K562 (cell line): ENCODE measurements around the gene CNIH1. TPM values are rescaled to one million over a fixed set of nuclear protein-coding genes. Genes with fewer than 3 reads are reported as not detected.

Source experiments
- BRCA1 ChIP-seq, 2 experiments: fragments of 450-650 bp in 1 of 2; sonication (generic) in 1 of 2; formaldehyde crosslinking in 1 of 2; IDR thresholded peaks; 2 replicates each; pipeline versions ENCODE4 v1.5.0 to v1.6.1; 2017 to 2020; ENCODE audit warnings: mild to moderate bottlenecking in 1 of 2, missing genetic modification reagents in 1 of 2
- CREB1 ChIP-seq, 2 experiments: sonication (generic) in 1 of 2; formaldehyde crosslinking in 1 of 2; IDR thresholded peaks; 2 replicates each; pipeline versions ENCODE4 v1.6.1 to v1.8.0; 2012 to 2022; ENCODE audit warnings: inconsistent platforms in 1 of 2, mild to moderate bottlenecking in 1 of 2, missing genetic modification reagents in 1 of 2, moderate library complexity in 1 of 2
- CXXC5 ChIP-seq: fragments of 250-450 bp; sonication (Bioruptor Pico); IDR thresholded peaks from 2 replicates; pipeline ENCODE4 v1.8.0; 2022; ENCODE audit warnings: inconsistent platforms, mild to moderate bottlenecking, moderate library complexity
- DNMT1 ChIP-seq: fragments of 450-650 bp; IDR thresholded peaks from 2 replicates; pipeline ENCODE4 v1.6.1; 2016; ENCODE audit warnings: antibody characterized with exemption, mild to moderate bottlenecking
- EGR1 ChIP-seq: fragments of 450-650 bp; conservative IDR thresholded peaks from 2 replicates; pipeline ENCODE4 v1.6.1; 2017; ENCODE audit warnings: mild to moderate bottlenecking
- ESRRB ChIP-seq: fragments of 250-450 bp; sonication (Bioruptor Pico); IDR thresholded peaks from 2 replicates; pipeline ENCODE4 v1.5.0; 2020; ENCODE audit warnings: mild to moderate bottlenecking, moderate library complexity, borderline replicate concordance
- HMG20A ChIP-seq: fragments of 450-650 bp; formaldehyde crosslinking; conservative IDR thresholded peaks from 2 replicates; pipeline ENCODE4 v1.4.0; 2020; ENCODE audit warnings: mild to moderate bottlenecking, mixed read lengths
- ILK ChIP-seq: fragments of 450-650 bp; IDR thresholded peaks from 2 replicates; pipeline ENCODE4 v1.6.1; 2016; ENCODE audit warnings: missing genetic modification characterization, low read depth, mild to moderate bottlenecking, missing compliant biosample characterization, moderate library complexity, borderline replicate concordance
- JUND ChIP-seq, 2 experiments: IDR thresholded peaks; 2 replicates in 1 of 2; 3 replicates in 1 of 2; pipeline ENCODE4 v1.6.1; 2011; ENCODE audit warnings: borderline replicate concordance in 2 of 2, low read depth in 2 of 2, low read length in 2 of 2, improper control_type of control experiment in 1 of 2, missing biosample characterization in 1 of 2, missing genetic modification characterization in 1 of 2, missing genetic modification reagents in 1 of 2
- KAT2B ChIP-seq: IDR thresholded peaks from one replicate; pipeline ENCODE4 v1.6.1; 2012; ENCODE audit warnings: low read depth, mild to moderate bottlenecking, control low read depth, inconsistent platforms, low read length, moderate library complexity
- MCM3 ChIP-seq: fragments of 450-650 bp; IDR thresholded peaks from 2 replicates; pipeline ENCODE4 v1.6.1; 2016
- MEF2D ChIP-seq: conservative IDR thresholded peaks from 2 replicates; pipeline ENCODE4 v1.6.1; 2016; ENCODE audit warnings: low read depth, missing genetic modification characterization, missing compliant biosample characterization
- MEIS2 ChIP-seq: fragments of 450-650 bp; IDR thresholded peaks from 2 replicates; pipeline ENCODE4 v1.6.1; 2014; ENCODE audit warnings: mild to moderate bottlenecking; ENCODE audit not compliant: partially characterized antibody
- NCOR1 ChIP-seq: fragments of 450-650 bp; IDR thresholded peaks from 2 replicates; pipeline ENCODE4 v1.6.1; 2016; ENCODE audit warnings: mild to moderate bottlenecking, moderate library complexity
- NFRKB ChIP-seq: fragments of 450-650 bp; IDR thresholded peaks from 2 replicates; pipeline ENCODE4 v1.6.1; 2016; ENCODE audit warnings: low read depth
- NR2F6 ChIP-seq: fragments of 450-650 bp; formaldehyde crosslinking; IDR thresholded peaks from 2 replicates; pipeline ENCODE4 v1.4.0; 2020; ENCODE audit warnings: mild to moderate bottlenecking
- NUFIP1 ChIP-seq: fragments of 450-650 bp; IDR thresholded peaks from 2 replicates; pipeline ENCODE4 v1.6.1; 2018; ENCODE audit not compliant: partially characterized antibody
- RBM14 ChIP-seq: fragments of 200-400 bp; formaldehyde crosslinking; IDR thresholded peaks from 2 replicates; pipeline ENCODE4 v1.6.1; 2018; ENCODE audit warnings: low read depth, mild to moderate bottlenecking, low read length, moderate library complexity, borderline replicate concordance; ENCODE audit not compliant: insufficient read depth
- RBM25 ChIP-seq: fragments of 200-400 bp; formaldehyde crosslinking; IDR thresholded peaks from 2 replicates; pipeline ENCODE4 v1.6.1; 2018; ENCODE audit warnings: low read length, low read depth, moderate library complexity; ENCODE audit not compliant: severe bottlenecking
- RUNX1 ChIP-seq: sonication (generic); IDR thresholded peaks from 2 replicates; pipeline ENCODE4 v1.6.1; 2016; ENCODE audit warnings: antibody characterized with exemption, low read depth
- SIN3B ChIP-seq: fragments of 450-650 bp; IDR thresholded peaks from 2 replicates; pipeline ENCODE4 v1.6.1; 2017; ENCODE audit warnings: low read depth, mild to moderate bottlenecking, moderate library complexity
- XRCC4 ChIP-seq: IDR thresholded peaks from one replicate; pipeline ENCODE4 v1.6.1; 2011; ENCODE audit not compliant: insufficient read depth, insufficient read length; ENCODE audit errors: extremely low read depth
- ZBTB1 ChIP-seq: sonication (generic); formaldehyde crosslinking; IDR thresholded peaks from 2 replicates; pipeline ENCODE4 v1.8.1; 2023; ENCODE audit warnings: missing genetic modification reagents, low read depth, mild to moderate bottlenecking, borderline replicate concordance
- ZNF133 ChIP-seq: fragments of 250-450 bp; sonication (Bioruptor Pico); IDR thresholded peaks from 2 replicates; pipeline ENCODE4 v1.4.0; 2020; ENCODE audit warnings: mild to moderate bottlenecking
- ZNF23 ChIP-seq: fragments of 250-450 bp; sonication (Bioruptor Pico); IDR thresholded peaks from 2 replicates; pipeline ENCODE4 v1.4.0; 2020; ENCODE audit warnings: mild to moderate bottlenecking
- ZNF280B ChIP-seq: fragments of 250-450 bp; sonication (Bioruptor Pico); IDR thresholded peaks from 2 replicates; pipeline ENCODE4 v1.5.1; 2021; ENCODE audit warnings: mild to moderate bottlenecking
- polyA plus RNA-seq, 8 experiments: library from polyadenylated mRNA; depleted of rRNA in 4 of 8; stranded (reverse) in 5 of 8; unstranded in 3 of 8; fragments of >200 nt; fragmentation: Nextera tagmentation in 2 of 8; fragmentation: Illumina TruSeq in 1 of 8; extraction: Ambion mirVana in 2 of 8; extraction: Trizol in 1 of 8; gene quantifications; 2 replicates each; pipeline versions ENCODE4 v1.2.1 to v1.2.3, GENCODE V29; 2011 to 2014; ENCODE audit warnings: inconsistent platforms in 1 of 8, missing spikeins in 1 of 8
- total RNA-seq, 7 experiments: library from RNA; depleted of rRNA in 6 of 7; stranded (reverse); fragments of >200 nt in 6 of 7; fragmentation: Illumina TruSeq in 2 of 7; extraction: Trizol in 2 of 7; gene quantifications; 2 replicates each; pipeline versions ENCODE4 v1.2.1 to v1.2.3, GENCODE V29; 2011 to 2021; ENCODE audit warnings: low replicate concordance in 1 of 7
- TF ChIP-seq, protein P1 (sequence below): fragments of 250-450 bp; sonication (Bioruptor Pico); IDR thresholded peaks from 2 replicates; pipeline ENCODE4 v1.5.0; 2021; ENCODE audit warnings: mild to moderate bottlenecking, moderate library complexity

CNIH1 gene
- total and polyA plus RNA-seq, 9 of the 15 experiments (the other 6 are each of a cell fraction or from before 2014, with no cell fraction given): 13.9 to 283 (median 77.3) TPM

DNA sequence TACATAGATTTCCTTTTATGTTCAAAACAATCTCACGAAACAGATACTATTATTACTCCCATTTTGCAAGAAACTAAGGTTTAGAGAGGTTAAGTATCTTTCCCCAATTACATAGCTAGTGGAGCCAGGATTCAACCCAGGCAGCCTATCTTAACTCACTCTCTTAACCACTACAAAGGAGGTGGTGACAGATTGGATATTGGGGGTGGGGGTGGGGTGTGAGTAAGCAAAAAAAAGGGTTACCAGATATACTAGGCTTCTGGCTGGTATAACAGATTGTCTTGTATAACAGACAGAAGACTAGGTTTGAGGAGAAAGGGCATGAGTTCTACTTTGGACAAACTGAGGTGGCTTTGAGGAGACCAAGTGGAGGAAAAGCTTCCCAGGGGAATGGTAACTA lies 45.5 kb upstream of the CNIH1 start (continued):
- TF ChIP-seq HMG20A (CRISPR knock-in tag) (no peak), EGR1 (peak; percentile 53), NCOR1 (peak; percentile 40), BRCA1 (IDR thresholded peaks at IDR 0.05) (no peak), BRCA1 (CRISPR knock-in tag; IDR thresholded peaks at IDR 0.05) (no peak), ILK (tag) (no peak), NFRKB (no peak), CXXC5 (CRISPR knock-in tag) (no peak), RBM14 (no peak), ZNF280B (no peak), CREB1 (IDR thresholded peaks at IDR 0.05) (no peak), CREB1 (CRISPR knock-in tag; IDR thresholded peaks at IDR 0.05) (no peak), ESRRB (CRISPR knock-in tag) (no peak), SIN3B (no peak), RBM25 (no peak), XRCC4 (no peak), RUNX1 (no peak), ZBTB1 (CRISPR knock-in tag) (no peak), JUND (IDR thresholded peaks at IDR 0.05; ENCODE audit: borderline replicate concordance, low read depth, low read length) (0 out of 2 replicates have a peak, but pooled peaks have one; percentile 17), JUND (tag; IDR thresholded peaks at IDR 0.05; ENCODE audit: borderline replicate concordance, low read depth, low read length) (no peak; the same call in 2 of the 3 replicates), KAT2B (no peak), MEIS2 (peak; percentile 95), ZNF133 (CRISPR knock-in tag) (no peak), NUFIP1 (no peak), MCM3 (no peak), ZNF23 (CRISPR knock-in tag) (no peak), DNMT1 (no peak), NR2F6 (CRISPR knock-in tag) (no peak), MEF2D (tag) (no peak)
- TF ChIP-seq, protein P1, sequence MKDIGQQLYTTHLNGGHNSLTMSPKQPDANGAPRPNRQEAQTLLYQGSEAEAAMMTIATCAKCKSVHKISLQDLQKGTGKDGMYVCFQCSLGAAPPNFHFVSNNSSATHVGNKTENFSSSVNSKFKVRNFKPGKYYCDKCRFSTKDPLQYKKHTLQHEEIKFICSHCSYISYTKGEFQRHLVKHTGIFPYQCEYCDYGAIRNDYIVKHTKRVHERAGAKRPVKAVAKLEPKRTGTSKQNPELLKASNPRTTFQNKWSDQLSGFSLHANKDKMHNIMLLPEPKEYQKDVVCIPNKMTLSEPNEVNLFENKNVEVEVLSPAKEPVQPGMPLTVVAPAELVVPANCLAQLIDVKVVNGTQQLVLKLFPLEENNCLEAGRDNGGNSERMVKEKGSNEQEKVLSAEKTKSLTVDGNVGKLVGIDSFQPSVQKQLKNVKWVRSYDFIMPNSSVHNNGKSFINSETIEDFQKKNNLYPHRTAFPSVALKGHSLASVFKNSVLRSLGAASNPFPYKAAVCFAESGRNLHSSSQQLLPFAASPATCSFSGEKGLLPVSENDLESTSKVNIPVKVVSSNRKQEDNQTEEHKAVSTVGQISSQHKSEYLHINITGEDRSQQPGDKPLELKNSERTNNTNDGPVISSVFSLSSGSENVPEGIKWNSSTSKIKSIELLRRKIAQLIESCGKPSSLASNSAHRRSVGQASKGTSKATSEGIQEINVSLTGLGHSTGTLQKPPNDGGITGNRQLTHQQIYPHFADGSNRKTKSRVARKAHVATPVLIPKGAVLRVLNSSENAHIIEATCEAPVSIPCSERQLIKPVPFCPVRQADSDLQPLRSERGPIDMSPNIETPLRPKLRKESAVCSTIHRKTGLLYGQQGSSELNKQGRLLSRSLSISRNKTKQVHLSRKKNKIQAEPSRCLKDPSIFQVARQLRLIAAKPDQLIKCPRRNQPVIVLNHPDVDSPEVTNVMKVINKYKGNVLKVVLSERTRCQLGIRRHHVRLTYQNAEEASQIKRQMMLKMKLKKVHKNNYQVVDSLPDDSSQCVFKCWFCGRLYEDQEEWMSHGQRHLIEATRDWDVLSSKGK (CRISPR knock-in tag): no peak
